DOHH2 (cell line): ENCODE results near the gene MAN1C1.

Experiments
- EZH2phosphoT487 ChIP-seq: fragments of 200-600 bp; sonication (generic); IDR thresholded peaks from 2 replicates; pipeline ENCODE4 v1.6.1; 2017; ENCODE audit warnings: borderline replicate concordance, mild to moderate bottlenecking, antibody characterized with exemption, low read length, moderate library complexity, mixed read lengths
- TF ChIP-seq, protein P1 (sequence below): fragments of 200-600 bp; sonication (generic); IDR thresholded peaks from one replicate; pipeline ENCODE4 v1.5.1; 2014; ENCODE audit warnings: antibody characterized with exemption, mild to moderate bottlenecking, low read depth, low read length; ENCODE audit not compliant: poor library complexity, severe bottlenecking

DNA sequence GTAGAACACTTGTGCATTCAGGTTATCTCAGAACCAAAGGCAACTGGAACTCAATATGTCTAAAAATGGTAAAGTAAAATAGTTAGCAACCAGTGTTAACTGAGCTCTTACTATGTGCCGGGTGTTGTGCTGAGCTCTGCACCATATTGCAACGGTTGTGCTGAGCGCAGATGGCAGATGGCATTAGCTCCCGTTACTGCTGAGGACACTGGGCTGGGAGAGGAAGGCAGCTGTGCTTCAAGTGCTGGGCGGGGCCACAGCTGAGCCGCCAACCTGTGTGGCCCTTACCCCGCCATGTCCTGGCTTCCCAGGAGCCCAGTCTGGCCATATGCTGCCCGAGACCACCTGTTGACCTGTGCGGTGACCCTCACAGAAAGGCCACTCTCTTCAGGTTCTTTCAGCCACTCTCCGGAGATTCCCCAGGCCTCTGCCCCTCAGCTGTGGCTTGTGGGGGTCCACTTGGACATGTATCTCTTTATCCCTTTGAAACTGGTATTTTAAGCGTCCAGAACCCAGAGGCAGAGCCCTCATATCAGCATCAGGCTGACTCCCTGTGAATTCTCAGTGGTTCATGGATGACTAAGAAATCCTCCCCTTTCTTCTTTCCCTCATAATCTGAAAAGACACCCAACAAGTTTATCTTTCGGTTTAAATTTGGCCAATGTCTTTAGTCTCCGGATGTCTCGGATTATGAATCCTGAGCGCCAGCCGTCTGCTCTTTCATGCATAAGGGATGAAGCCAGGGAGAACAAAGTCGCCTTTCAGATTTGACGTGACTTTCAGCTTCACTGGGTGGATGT lies 46.8 kb upstream of the MAN1C1 start:
- TF ChIP-seq, protein P1, sequence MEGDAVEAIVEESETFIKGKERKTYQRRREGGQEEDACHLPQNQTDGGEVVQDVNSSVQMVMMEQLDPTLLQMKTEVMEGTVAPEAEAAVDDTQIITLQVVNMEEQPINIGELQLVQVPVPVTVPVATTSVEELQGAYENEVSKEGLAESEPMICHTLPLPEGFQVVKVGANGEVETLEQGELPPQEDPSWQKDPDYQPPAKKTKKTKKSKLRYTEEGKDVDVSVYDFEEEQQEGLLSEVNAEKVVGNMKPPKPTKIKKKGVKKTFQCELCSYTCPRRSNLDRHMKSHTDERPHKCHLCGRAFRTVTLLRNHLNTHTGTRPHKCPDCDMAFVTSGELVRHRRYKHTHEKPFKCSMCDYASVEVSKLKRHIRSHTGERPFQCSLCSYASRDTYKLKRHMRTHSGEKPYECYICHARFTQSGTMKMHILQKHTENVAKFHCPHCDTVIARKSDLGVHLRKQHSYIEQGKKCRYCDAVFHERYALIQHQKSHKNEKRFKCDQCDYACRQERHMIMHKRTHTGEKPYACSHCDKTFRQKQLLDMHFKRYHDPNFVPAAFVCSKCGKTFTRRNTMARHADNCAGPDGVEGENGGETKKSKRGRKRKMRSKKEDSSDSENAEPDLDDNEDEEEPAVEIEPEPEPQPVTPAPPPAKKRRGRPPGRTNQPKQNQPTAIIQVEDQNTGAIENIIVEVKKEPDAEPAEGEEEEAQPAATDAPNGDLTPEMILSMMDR = no peak
- TF ChIP-seq EZH2phosphoT487 = no peak
